Activated CD4-positive, CD25-positive, alpha-beta regulatory T cell treated with anti-CD3 and anti-CD28 coated beads, Interleukin-2, amount 50 U/mL, for 24 hours (primary cell): ENCODE results near the gene NTF3.

Experiments
- ATAC-seq, 2 donors: fragments of 150-1000 bp; cut with Tn5 transposase; one replicate each; pipeline ENCODE4 v1.10.0; 2021; ENCODE audit warnings: mild to moderate bottlenecking in 1 of 2, moderate library complexity in 1 of 2

The NTF3 gene

GRCh38 chr12:5432011-5432400, at the start of gene NTF3:
Gene NTF3 (plus strand): TSS chr12:5432108. CDS start chr12:5432325, 217 bp downstream.
- no peak for ATAC-seq

GRCh38 chr12:5384015-5384414, 47.9 kb upstream of the NTF3 start:
- no peak for ATAC-seq

GRCh38 chr12:5388581-5389535, 43.0 kb upstream of the NTF3 start:
- no peak for ATAC-seq

GRCh38 chr12:5390174-5390799, 41.6 kb upstream of the NTF3 start:
- ATAC-seq, result no peak

GRCh38 chr12:5391653-5392052, 40.3 kb upstream of the NTF3 start:
- ATAC-seq, result no peak

GRCh38 chr12:5392961-5393360, 38.9 kb upstream of the NTF3 start:
- ATAC-seq, result no peak

GRCh38 chr12:5395443-5396271, 36.3 kb upstream of the NTF3 start:
- ATAC-seq, result no peak

- no peak for ATAC-seq
These were observed 35.4 kb upstream of the NTF3 start for GRCh38 chr12:5396541-5396940.

GRCh38 chr12:5399266-5399665, 32.6 kb upstream of the NTF3 start:
- ATAC-seq, result no peak

GRCh38 chr12:5402009-5402935, 29.6 kb upstream of the NTF3 start:
- ATAC-seq, result no peak

GRCh38 chr12:5403411-5403810, 28.5 kb upstream of the NTF3 start:
- no peak for ATAC-seq

GRCh38 chr12:5407034-5407856, 24.7 kb upstream of the NTF3 start:
- no peak for ATAC-seq

- no peak for ATAC-seq
These were observed 22.3 kb upstream of the NTF3 start for GRCh38 chr12:5409619-5410018.

GRCh38 chr12:5416571-5416970, 15.3 kb upstream of the NTF3 start:
- no peak for ATAC-seq

- ATAC-seq, result no peak
These were observed 14.4 kb upstream of the NTF3 start for GRCh38 chr12:5417500-5417899.

- no peak for ATAC-seq
These were observed 3.3 kb upstream of the NTF3 start for GRCh38 chr12:5428332-5429221.

GRCh38 chr12:5429741-5430557, 2.0 kb upstream of the NTF3 start:
- no peak for ATAC-seq

- ATAC-seq, result no peak
These were observed 986 bp upstream of the NTF3 start for GRCh38 chr12:5430641-5431603.
